GM21529 (cell line): Measurements from ENCODE around the gene MBD6.
A peak's percentile ranks its signal among the peaks of the same experiment; 100 is the strongest.
"Not testable (repeated sequence)": the region's sequence is repeated elsewhere in the genome, so short reads cannot be mapped to it uniquely, and the experiment has no call there.

Experiments
- ATAC-seq: cut with Tn5 transposase; IDR thresholded peaks from one replicate; pipeline ENCODE4 v1.9.1; 2021; ENCODE audit not compliant: unreplicated experiment

MBD6 gene

DNA sequence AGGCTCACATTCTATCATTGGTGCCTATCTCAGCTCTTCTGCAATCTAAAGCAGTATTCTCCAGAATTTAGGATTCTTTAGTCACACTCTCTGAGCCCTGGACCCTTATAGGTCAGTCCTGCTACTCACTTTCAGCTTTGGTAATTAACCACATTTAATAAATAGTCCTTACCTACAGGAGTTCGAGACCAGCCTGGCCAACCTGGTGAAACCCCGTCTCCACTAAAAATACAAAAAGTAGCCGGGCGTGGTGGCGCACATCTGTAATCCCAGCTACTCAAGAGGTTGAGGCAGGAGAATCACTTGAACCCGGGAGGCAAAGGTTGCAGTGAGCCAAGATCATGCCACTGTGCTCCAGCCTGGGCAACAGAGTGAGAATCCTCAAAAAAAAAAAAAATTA lies 8.9 kb upstream of the MBD6 start:
- ATAC-seq: not testable (repeated sequence)

- not testable (repeated sequence) for ATAC-seq
These were observed 8.4 kb upstream of the MBD6 start for GRCh38 chr12:57514246-57514645.

DNA sequence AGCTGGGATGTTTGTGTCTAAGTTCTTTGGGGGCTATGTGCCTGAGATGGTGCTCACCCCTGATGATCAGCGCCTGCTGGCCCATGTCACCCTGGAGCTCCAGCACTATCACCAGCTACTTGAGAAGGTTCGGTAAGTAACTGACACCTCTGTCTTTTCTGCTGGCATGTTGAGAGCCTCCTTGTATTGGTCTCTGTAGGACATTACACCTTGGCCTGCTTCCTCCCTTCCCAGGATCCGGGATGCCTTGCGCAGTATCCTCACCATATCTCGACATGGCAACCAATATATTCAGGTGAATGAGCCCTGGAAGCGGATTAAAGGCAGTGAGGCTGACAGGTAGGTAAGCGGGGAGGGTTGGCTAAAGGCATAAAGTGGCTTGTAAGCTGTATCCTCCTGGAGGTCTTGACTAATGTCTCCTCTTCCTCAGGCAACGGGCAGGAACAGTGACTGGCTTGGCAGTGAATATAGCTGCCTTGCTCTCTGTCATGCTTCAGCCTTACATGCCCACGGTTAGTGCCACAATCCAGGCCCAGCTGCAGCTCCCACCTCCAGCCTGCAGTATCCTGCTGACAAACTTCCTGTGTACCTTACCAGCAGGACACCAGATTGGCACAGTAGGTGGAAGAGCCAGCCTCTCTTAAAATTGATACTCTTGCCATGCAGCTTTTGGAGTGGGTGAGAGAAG lies 7.8 kb upstream of the MBD6 start:
- ATAC-seq: no peak

DNA sequence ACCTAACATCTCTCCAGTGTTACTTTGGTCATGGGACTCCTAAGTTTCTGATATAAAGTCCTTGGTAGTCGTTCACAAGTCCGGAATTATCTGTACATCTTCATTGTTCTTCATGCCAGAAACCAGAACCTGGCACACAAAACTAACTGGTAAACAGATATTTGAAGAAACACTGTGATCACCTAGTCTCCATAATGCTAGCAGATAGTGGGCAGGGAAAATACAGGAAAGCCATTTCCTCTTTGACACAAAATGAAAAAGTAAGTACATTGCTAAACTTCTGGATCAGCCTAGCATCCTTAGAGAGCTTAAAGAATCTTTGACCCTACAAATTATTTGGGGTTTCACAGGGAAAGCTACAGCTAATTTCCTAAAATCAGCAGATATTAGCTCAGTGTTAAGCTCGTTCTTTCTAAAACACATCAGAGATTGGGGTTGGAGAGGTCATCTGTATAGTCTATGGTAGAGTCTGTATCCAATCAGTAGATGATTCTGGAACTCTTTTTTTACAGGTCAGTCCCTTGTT lies 7.2 kb upstream of the MBD6 start:
- no peak for ATAC-seq

DNA sequence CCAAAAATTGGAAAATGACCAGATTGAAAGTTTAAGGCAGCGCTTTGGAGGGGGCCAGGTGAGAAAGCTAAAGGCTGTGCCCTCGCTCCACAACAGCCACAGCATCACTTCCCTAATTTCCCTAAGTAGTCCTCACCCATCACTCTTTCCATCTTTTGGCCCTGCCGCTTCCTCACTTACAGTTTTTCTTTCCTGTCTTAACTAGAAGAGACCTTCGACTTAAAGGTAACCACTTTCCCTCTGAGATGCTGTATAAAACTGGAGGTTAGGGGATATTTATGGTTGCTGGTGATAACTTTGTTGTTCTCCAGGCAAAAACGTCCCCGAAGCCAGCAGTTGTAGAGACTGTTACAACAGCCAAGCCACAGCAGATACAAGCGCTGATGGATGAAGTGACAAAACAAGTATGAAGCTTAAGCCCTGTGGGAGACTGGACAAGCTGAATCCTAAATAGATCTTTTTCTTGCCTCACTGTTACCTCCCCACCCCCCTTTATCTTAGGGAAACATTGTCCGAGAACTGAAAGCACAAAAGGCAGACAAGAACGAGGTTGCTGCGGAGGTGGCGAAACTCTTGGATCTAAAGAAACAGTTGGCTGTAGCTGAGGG lies 6.6 kb upstream of the MBD6 start:
- ATAC-seq: no peak

GRCh38 chr12:57516617-57517153 lies 5.9 kb upstream of the MBD6 start:
- ATAC-seq: no peak

- ATAC-seq: no peak
These were observed 5.4 kb upstream of the MBD6 start for GRCh38 chr12:57517187-57517586.

DNA sequence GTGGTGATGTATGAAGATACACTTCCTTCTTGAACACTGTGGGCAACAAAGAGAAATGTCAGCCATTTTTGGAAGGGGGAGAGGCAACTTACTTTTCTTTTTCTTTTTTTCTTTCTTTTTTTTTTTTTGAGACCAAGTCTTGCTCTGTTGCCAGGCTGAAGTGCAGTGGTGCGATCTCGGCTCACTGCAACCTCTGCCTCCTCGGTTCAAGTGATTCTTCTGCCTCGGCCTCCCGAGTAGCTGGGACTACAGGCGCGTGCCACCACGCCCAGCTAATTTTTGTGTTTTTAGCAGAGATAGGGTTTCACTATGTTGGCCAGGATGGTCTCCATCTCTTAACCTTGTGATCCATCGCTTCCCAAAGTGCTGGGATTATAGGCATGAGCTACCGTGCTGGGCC lies 4.9 kb upstream of the MBD6 start:
- ATAC-seq: not testable (repeated sequence)

DNA sequence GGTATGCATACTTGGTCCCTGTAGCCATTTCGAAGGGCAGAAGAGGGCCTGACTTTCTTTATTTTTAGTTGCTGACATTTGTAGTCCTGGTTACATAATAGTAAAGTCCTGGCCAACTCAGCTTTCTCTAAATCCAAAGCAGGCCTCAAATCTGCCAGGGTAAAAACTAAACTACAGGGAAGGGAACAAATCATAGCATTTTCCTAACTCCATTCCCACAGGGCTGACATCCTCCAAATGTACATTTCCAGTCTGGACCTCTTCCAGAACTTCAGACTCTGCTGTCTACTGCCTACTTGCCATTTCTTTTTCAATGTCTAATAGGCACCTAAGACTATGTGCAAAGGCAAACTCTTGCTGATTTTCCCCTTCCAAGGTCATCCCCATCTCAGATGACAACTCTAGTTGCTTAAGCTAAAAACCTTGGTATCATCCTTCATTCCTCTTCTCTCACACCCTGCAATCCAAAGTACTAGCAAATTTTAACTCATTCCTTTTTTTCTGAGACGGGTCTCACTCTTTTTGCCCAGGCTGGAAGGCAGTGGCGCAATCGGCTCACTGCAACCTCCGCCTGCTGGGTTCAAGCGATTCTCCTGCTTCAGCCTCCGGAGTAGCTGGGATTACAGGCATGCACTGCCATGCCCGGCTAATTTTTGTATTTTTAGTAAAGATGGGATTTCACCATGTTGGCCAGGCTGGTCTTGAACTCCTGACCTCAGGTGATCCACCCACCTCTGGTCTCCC lies 4.3 kb upstream of the MBD6 start:
- ATAC-seq: no peak

GRCh38 chr12:57518920-57519795 lies 3.5 kb upstream of the MBD6 start:
- ATAC-seq: no peak

GRCh38 chr12:57519796-57520052 lies 2.9 kb upstream of the MBD6 start:
- ATAC-seq: no peak

DNA sequence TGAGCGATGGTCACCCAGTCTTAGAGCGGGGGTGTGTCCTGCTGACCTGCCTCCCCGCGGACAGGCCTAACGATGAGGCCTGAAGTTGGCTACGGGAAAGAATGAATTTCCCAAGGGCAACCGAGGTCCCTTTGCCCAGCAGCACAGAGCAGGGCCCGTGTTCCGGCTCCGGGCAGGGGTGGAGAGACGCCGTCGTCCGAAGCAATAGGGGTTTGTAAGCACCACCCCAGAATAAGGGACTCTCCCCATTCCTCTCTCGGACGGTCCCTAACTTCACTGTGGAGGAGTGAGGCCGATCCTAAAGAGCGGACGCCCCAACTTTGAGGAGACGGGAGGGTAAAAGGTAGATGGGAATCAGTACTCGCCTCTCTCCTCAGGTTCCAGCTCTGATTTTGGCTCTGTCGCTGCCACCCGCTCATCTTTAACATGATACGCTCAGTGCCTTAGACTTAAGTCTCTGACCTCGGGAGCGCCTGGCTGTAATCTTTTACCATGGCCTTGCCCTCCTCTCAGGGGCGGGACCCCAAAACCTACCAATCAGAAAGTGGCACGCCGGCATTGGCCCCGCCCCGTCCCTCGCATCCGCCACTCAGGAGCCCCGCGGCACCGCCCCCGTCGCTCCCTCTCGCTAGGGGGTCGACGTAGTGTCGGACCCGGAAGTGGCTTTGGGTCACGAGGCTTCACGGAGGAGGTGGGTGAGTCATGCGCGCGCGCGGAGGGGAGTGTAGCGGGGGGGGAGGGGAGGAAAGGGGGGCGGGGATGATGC lies 2.4 kb upstream of the MBD6 start, which contains the start of gene DDIT3:
Gene DDIT3, minus strand, starts transcription at position 462 of the 766 bp plus-strand sequence. CDS start 3,108 bp downstream, outside the sequence.
- ATAC-seq: peak; percentile 67

GRCh38 chr12:57521525-57522010 lies 1.1 kb upstream of the MBD6 start:
- no peak for ATAC-seq

GRCh38 chr12:57522887-57523705 lies 472 bp downstream of the MBD6 start:
- no peak for ATAC-seq

DNA sequence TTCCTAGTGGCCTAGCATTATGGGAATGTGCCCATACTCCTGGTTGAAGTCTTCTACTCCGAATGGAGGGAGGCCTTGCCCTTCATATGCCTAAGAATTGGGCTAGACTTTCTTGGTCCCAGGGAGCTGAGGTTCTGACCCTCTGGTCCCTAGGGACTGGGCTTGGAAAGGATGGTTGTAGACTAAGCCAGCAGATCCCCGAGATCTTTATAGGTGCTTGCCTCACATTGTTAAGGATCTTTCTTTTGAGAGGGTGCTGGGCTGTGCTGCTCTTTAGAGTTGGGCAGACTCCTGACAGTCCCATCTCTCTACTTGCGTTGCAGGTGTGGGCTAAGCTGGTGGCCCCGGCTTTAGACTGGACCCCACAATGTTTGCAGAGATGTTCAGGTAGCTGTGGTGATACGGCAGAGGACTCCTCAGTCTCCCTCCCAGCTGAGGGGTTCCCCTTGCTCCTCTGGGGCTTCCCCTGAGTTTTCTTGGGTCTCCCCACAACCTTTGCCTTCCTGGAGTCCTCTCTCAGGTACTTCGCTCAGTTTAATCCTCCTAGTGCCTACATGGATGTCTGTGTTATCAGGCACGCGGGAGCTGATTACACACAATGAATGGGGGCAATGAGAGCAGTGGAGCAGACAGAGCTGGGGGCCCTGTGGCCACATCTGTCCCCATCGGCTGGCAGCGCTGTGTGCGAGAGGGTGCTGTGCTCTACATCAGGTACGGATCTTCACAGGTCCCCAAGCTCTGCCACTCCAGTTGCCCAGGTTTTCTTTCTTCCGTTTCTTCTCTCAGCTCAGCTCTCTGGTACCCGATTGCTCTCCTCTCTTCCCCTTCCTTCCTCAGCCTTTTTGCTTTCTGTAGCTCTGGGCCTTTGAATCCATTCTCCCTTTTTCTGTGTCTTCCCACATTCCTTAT lies 1.3 kb downstream of the MBD6 start:
- ATAC-seq: no peak

- no peak for ATAC-seq
These were observed 2.4 kb downstream of the MBD6 start for GRCh38 chr12:57524814-57525614.
